SK-N-SH treated with all-trans-retinoic acid at 6 μM for 48 hours (cell line): Measurements from ENCODE around the gene ACO1.

Experiments
- ATAC-seq: fragments of 200-7000 bp; cut with Tn5 transposase; 3 replicates; pipeline ENCODE4 v1.9.1; 2020; ENCODE audit warnings: mild to moderate bottlenecking, moderate library complexity
- ARNTL ChIP-seq: fragments of 450-650 bp; formaldehyde crosslinking; IDR thresholded peaks from 2 replicates; pipeline ENCODE4 v1.5.0; 2020; ENCODE audit warnings: low read depth, mild to moderate bottlenecking, moderate library complexity, borderline replicate concordance
- BACH2 ChIP-seq: fragments of 250-450 bp; sonication (Bioruptor Pico); IDR thresholded peaks from 2 replicates; pipeline ENCODE4 v1.9.0; 2021; ENCODE audit warnings: mild to moderate bottlenecking, borderline replicate concordance
- CSDC2 ChIP-seq: fragments of 250-450 bp; sonication (Bioruptor Pico); IDR thresholded peaks from 2 replicates; pipeline ENCODE4 v1.5.0; 2020; ENCODE audit warnings: mild to moderate bottlenecking, moderate library complexity
- CSRNP3 ChIP-seq: fragments of 250-450 bp; sonication (Bioruptor Pico); IDR thresholded peaks from 2 replicates; pipeline ENCODE4 v1.5.1; 2021; ENCODE audit warnings: mild to moderate bottlenecking, moderate library complexity
- ESRRG ChIP-seq: fragments of 250-450 bp; sonication (Bioruptor Pico); IDR thresholded peaks from 2 replicates; pipeline ENCODE4 v1.6.1; 2021; ENCODE audit warnings: mild to moderate bottlenecking
- GLIS3 ChIP-seq: fragments of 250-450 bp; sonication (Bioruptor Pico); IDR thresholded peaks from 2 replicates; pipeline ENCODE4 v1.5.0; 2020; ENCODE audit warnings: mild to moderate bottlenecking, moderate library complexity
- ISL1 ChIP-seq: fragments of 250-450 bp; sonication (Bioruptor Pico); IDR thresholded peaks from 2 replicates; pipeline ENCODE4 v2.1.2; 2022; ENCODE audit warnings: mild to moderate bottlenecking, moderate library complexity
- OSR1 ChIP-seq: fragments of 250-450 bp; sonication (Bioruptor Pico); IDR thresholded peaks from 2 replicates; pipeline ENCODE4 v1.8.0; 2022; ENCODE audit warnings: moderate library complexity, mild to moderate bottlenecking, inconsistent platforms
- PATZ1 ChIP-seq: fragments of 250-450 bp; sonication (Bioruptor Pico); IDR thresholded peaks from 2 replicates; pipeline ENCODE4 v1.8.0; 2020; ENCODE audit warnings: mild to moderate bottlenecking, moderate library complexity, borderline replicate concordance
- POU6F1 ChIP-seq: fragments of 250-450 bp; sonication (Bioruptor Pico); IDR thresholded peaks from 2 replicates; pipeline ENCODE4 v1.8.0; 2021; ENCODE audit warnings: low read depth, mild to moderate bottlenecking, moderate library complexity, borderline replicate concordance
- PPARA ChIP-seq: fragments of 250-450 bp; sonication (Bioruptor Pico); IDR thresholded peaks from 2 replicates; pipeline ENCODE4 v1.5.0; 2020; ENCODE audit warnings: mild to moderate bottlenecking, borderline replicate concordance
- RARB ChIP-seq: fragments of 250-450 bp; sonication (Bioruptor Pico); IDR thresholded peaks from 2 replicates; pipeline ENCODE4 v1.8.0; 2021; ENCODE audit warnings: mild to moderate bottlenecking, moderate library complexity
- SNAI2 ChIP-seq: fragments of 250-450 bp; sonication (Bioruptor Pico); IDR thresholded peaks from 2 replicates; pipeline ENCODE4 v1.5.0; 2020; ENCODE audit warnings: mild to moderate bottlenecking, moderate library complexity
- TOX ChIP-seq: fragments of 250-450 bp; sonication (Bioruptor Pico); IDR thresholded peaks from 2 replicates; pipeline ENCODE4 v1.8.0; 2021; ENCODE audit warnings: mild to moderate bottlenecking, moderate library complexity, borderline replicate concordance
- ZC3H10 ChIP-seq: fragments of 250-450 bp; sonication (Bioruptor Pico); IDR thresholded peaks from 2 replicates; pipeline ENCODE4 v1.5.1; 2021; ENCODE audit warnings: mild to moderate bottlenecking, moderate library complexity
- ZFP3 ChIP-seq: fragments of 250-450 bp; sonication (Bioruptor Pico); IDR thresholded peaks from 2 replicates; pipeline ENCODE4 v1.5.0; 2020; ENCODE audit warnings: mild to moderate bottlenecking, moderate library complexity
- ZFP30 ChIP-seq: fragments of 450-650 bp; formaldehyde crosslinking; IDR thresholded peaks from 2 replicates; pipeline ENCODE4 v1.5.0; 2022; ENCODE audit warnings: mild to moderate bottlenecking, moderate library complexity
- ZNF565 ChIP-seq: fragments of 450-650 bp; formaldehyde crosslinking; conservative IDR thresholded peaks from 2 replicates; pipeline ENCODE4 v1.5.0; 2020; ENCODE audit warnings: low read depth, mild to moderate bottlenecking, moderate library complexity
- ZNF70 ChIP-seq: fragments of 450-650 bp; formaldehyde crosslinking; IDR thresholded peaks from 2 replicates; pipeline ENCODE4 v1.5.0; 2020; ENCODE audit warnings: mild to moderate bottlenecking, moderate library complexity
- ZNF8 ChIP-seq: fragments of 450-650 bp; formaldehyde crosslinking; IDR thresholded peaks from 2 replicates; pipeline ENCODE4 v1.5.0; 2020; ENCODE audit warnings: mild to moderate bottlenecking, moderate library complexity
- TF ChIP-seq, protein P1 (sequence below): fragments of 250-450 bp; sonication (Bioruptor Pico); IDR thresholded peaks from 2 replicates; pipeline ENCODE4 v1.5.0; 2020; ENCODE audit warnings: mild to moderate bottlenecking, moderate library complexity
- TF ChIP-seq, protein P2 (sequence below): fragments of 250-450 bp; sonication (Bioruptor Pico); IDR thresholded peaks from 2 replicates; pipeline ENCODE4 v1.5.1; 2020; ENCODE audit warnings: low read depth, mild to moderate bottlenecking, moderate library complexity

The ACO1 gene

DNA sequence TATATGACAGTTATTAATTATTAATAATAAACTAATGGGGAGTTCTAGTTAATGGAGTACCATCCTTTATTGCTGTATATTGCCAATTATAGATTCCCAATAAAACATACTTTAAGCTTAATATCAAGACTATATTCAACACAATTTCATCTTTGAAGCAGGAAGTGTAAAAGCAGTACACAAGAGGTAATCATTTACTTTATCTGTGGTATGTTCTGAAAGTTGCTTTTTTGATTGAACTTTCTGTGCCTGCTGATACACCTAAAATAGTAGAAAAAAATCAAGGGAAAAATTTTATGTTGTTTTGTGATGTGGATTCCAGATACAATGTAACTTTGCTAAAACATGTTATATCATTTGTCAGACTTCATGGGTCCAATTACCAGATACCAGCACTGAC, 58.0 kb downstream of the ACO1 start:
- TF ChIP-seq ZFP30 (CRISPR knock-in tag) (no peak), POU6F1 (CRISPR knock-in tag) (no peak), PATZ1 (no peak), CSDC2 (CRISPR knock-in tag) (no peak), BACH2 (no peak), RARB (CRISPR knock-in tag) (no peak)
- TF ChIP-seq, protein P1, sequence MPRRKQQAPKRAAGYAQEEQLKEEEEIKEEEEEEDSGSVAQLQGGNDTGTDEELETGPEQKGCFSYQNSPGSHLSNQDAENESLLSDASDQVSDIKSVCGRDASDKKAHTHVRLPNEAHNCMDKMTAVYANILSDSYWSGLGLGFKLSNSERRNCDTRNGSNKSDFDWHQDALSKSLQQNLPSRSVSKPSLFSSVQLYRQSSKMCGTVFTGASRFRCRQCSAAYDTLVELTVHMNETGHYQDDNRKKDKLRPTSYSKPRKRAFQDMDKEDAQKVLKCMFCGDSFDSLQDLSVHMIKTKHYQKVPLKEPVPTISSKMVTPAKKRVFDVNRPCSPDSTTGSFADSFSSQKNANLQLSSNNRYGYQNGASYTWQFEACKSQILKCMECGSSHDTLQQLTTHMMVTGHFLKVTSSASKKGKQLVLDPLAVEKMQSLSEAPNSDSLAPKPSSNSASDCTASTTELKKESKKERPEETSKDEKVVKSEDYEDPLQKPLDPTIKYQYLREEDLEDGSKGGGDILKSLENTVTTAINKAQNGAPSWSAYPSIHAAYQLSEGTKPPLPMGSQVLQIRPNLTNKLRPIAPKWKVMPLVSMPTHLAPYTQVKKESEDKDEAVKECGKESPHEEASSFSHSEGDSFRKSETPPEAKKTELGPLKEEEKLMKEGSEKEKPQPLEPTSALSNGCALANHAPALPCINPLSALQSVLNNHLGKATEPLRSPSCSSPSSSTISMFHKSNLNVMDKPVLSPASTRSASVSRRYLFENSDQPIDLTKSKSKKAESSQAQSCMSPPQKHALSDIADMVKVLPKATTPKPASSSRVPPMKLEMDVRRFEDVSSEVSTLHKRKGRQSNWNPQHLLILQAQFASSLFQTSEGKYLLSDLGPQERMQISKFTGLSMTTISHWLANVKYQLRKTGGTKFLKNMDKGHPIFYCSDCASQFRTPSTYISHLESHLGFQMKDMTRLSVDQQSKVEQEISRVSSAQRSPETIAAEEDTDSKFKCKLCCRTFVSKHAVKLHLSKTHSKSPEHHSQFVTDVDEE (CRISPR knock-in tag), result no peak
- no peak for ATAC-seq

DNA sequence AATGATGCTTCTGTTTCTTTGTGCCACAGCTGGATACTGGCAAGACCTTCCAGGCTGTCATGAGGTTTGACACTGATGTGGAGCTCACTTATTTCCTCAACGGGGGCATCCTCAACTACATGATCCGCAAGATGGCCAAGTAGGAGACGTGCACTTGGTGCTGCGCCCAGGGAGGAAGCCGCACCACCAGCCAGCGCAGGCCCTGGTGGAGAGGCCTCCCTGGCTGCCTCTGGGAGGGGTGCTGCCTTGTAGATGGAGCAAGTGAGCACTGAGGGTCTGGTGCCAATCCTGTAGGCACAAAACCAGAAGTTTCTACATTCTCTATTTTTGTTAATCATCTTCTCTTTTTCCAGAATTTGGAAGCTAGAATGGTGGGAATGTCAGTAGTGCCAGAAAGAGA, 65.5 kb downstream of the ACO1 start:
- ATAC-seq, result no peak
- TF ChIP-seq GLIS3 (CRISPR knock-in tag) (no peak), ZNF565 (no peak), ISL1 (CRISPR knock-in tag) (no peak), RARB (CRISPR knock-in tag) (no peak), POU6F1 (CRISPR knock-in tag) (no peak), ARNTL (CRISPR knock-in tag) (no peak), TOX (CRISPR knock-in tag) (no peak), SNAI2 (no peak), ESRRG (no peak), ZFP30 (CRISPR knock-in tag) (no peak), PPARA (no peak), PATZ1 (no peak), ZNF70 (CRISPR knock-in tag) (no peak), ZFP3 (CRISPR knock-in tag) (no peak), ZNF8 (CRISPR knock-in tag) (no peak), CSRNP3 (CRISPR knock-in tag) (no peak), ZC3H10 (CRISPR knock-in tag) (no peak), OSR1 (no peak)
- TF ChIP-seq, protein P2, sequence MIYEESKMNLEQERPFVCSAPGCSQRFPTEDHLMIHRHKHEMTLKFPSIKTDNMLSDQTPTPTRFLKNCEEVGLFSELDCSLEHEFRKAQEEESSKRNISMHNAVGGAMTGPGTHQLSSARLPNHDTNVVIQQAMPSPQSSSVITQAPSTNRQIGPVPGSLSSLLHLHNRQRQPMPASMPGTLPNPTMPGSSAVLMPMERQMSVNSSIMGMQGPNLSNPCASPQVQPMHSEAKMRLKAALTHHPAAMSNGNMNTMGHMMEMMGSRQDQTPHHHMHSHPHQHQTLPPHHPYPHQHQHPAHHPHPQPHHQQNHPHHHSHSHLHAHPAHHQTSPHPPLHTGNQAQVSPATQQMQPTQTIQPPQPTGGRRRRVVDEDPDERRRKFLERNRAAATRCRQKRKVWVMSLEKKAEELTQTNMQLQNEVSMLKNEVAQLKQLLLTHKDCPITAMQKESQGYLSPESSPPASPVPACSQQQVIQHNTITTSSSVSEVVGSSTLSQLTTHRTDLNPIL (CRISPR knock-in tag), result no peak
